NCI-H2227 (cell line): ENCODE data around the gene HES2.
"Not testable (repeated sequence)": the region's sequence is repeated elsewhere in the genome, so short reads cannot be mapped to it uniquely, and the experiment has no call there.

Source experiments
- DNase-seq: peaks from one replicate; lab custom pipeline; 2025; ENCODE audit not compliant: unreplicated experiment; lab: John Stamatoyannopoulos, UW

Gene HES2

GRCh38 chr1:6391951-6392808 is 27.5 kb downstream of the HES2 start:
- DNase-seq = peak; percentile 29

GRCh38 chr1:6389971-6390370 is 29.7 kb downstream of the HES2 start:
- DNase-seq = no peak

GRCh38 chr1:6386371-6386949 is 33.3 kb downstream of the HES2 start:
- no peak for DNase-seq

- peak; percentile 71 for DNase-seq
Observed at GRCh38 chr1:6385488-6386191, 34.1 kb downstream of the HES2 start.

GRCh38 chr1:6384962-6385361 is 34.8 kb downstream of the HES2 start:
- DNase-seq = no peak

- DNase-seq = no peak
Observed at GRCh38 chr1:6384135-6384534, 35.6 kb downstream of the HES2 start.

- no peak for DNase-seq
Observed at GRCh38 chr1:6380037-6380436, 39.7 kb downstream of the HES2 start.

- DNase-seq = no peak
Observed at GRCh38 chr1:6378096-6378746, 41.5 kb downstream of the HES2 start.

- DNase-seq = no peak
Observed at GRCh38 chr1:6373961-6374720, 45.6 kb downstream of the HES2 start.

- DNase-seq = not testable (repeated sequence)
Observed at GRCh38 chr1:6372236-6372635, 47.5 kb downstream of the HES2 start.

- DNase-seq = no peak
Observed at GRCh38 chr1:6370006-6370405, 49.7 kb downstream of the HES2 start.

GRCh38 chr1:6367381-6368012 is 52.2 kb downstream of the HES2 start:
- no peak for DNase-seq

- DNase-seq = no peak
Observed at GRCh38 chr1:6365047-6365446, 54.7 kb downstream of the HES2 start.

- DNase-seq = peak; percentile 63
Observed at GRCh38 chr1:6363085-6363884, 56.4 kb downstream of the HES2 start.
